Measurements from ENCODE around the gene ZBTB33.

GRCh38 chrX:120274145-120274544 is 23.5 kb downstream of the ZBTB33 start:
- TF ChIP-seq, protein P1, sequence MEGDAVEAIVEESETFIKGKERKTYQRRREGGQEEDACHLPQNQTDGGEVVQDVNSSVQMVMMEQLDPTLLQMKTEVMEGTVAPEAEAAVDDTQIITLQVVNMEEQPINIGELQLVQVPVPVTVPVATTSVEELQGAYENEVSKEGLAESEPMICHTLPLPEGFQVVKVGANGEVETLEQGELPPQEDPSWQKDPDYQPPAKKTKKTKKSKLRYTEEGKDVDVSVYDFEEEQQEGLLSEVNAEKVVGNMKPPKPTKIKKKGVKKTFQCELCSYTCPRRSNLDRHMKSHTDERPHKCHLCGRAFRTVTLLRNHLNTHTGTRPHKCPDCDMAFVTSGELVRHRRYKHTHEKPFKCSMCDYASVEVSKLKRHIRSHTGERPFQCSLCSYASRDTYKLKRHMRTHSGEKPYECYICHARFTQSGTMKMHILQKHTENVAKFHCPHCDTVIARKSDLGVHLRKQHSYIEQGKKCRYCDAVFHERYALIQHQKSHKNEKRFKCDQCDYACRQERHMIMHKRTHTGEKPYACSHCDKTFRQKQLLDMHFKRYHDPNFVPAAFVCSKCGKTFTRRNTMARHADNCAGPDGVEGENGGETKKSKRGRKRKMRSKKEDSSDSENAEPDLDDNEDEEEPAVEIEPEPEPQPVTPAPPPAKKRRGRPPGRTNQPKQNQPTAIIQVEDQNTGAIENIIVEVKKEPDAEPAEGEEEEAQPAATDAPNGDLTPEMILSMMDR (IDR thresholded peaks at IDR 0.05; ENCODE audit: low read depth, low read length, missing input control) = no peak
- no peak for TF ChIP-seq RXRA (IDR thresholded peaks at IDR 0.05)
- TF ChIP-seq EGR1 (IDR thresholded peaks at IDR 0.05; ENCODE audit: low read depth in 2 of 2) = no peak
- no peak for TF ChIP-seq REST (IDR thresholded peaks at IDR 0.05)
- no peak for TF ChIP-seq TAF1 (conservative IDR thresholded peaks at IDR 0.05)
- TF ChIP-seq FOXA1 (IDR thresholded peaks at IDR 0.05) = no peak
- TF ChIP-seq JUND (IDR thresholded peaks at IDR 0.05) = no peak
- no peak for TF ChIP-seq SP1 (IDR thresholded peaks at IDR 0.05)
- no peak for TF ChIP-seq YY1 (IDR thresholded peaks at IDR 0.05)
- TF ChIP-seq, protein P2, sequence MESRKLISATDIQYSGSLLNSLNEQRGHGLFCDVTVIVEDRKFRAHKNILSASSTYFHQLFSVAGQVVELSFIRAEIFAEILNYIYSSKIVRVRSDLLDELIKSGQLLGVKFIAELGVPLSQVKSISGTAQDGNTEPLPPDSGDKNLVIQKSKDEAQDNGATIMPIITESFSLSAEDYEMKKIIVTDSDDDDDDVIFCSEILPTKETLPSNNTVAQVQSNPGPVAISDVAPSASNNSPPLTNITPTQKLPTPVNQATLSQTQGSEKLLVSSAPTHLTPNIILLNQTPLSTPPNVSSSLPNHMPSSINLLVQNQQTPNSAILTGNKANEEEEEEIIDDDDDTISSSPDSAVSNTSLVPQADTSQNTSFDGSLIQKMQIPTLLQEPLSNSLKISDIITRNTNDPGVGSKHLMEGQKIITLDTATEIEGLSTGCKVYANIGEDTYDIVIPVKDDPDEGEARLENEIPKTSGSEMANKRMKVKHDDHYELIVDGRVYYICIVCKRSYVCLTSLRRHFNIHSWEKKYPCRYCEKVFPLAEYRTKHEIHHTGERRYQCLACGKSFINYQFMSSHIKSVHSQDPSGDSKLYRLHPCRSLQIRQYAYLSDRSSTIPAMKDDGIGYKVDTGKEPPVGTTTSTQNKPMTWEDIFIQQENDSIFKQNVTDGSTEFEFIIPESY (IDR thresholded peaks at IDR 0.05) = no peak
- TF ChIP-seq MAX (IDR thresholded peaks at IDR 0.05) = no peak
- no peak for TF ChIP-seq RAD21 (IDR thresholded peaks at IDR 0.05)
